OCI-LY1 (cell line): ENCODE measurements around the gene BCL2.

ENCODE experiments used
- CTCF ChIP-seq: fragments of 200-600 bp; sonication (generic), shearing (Covaris generic); IDR thresholded peaks from 2 replicates; pipeline ENCODE4 v1.5.1; 2017; ENCODE audit warnings: mild to moderate bottlenecking, antibody characterized with exemption, low read length, moderate library complexity, mixed read lengths
- EZH2 ChIP-seq: fragments of 200-600 bp; sonication (generic), shearing (Covaris generic); IDR thresholded peaks from 2 replicates; pipeline ENCODE4 v1.8.0; 2017; ENCODE audit warnings: borderline replicate concordance, mixed run types, mild to moderate bottlenecking, antibody characterized with exemption, low read length, moderate library complexity, mixed read lengths

GRCh38 chr18:63159590-63159989, 160.0 kb downstream of the BCL2 start:
- TF ChIP-seq CTCF (no peak), EZH2 (no peak)
